ENCODE measurements around the gene FAM13A. TPM values are rescaled to one million over a fixed set of nuclear protein-coding genes. Genes with fewer than 3 reads are reported as not detected.

FAM13A gene
- total RNA-seq, 1 donor from 2014 or later = 39.1 TPM

GRCh38 chr4:88975958-88976774 is 80.8 kb downstream of the FAM13A start:
- ATAC-seq = peak in 1 of 2 donors; percentile 85
- intact Hi-C loops (cut with DNase I) = no loop called here
- DNase-seq = no peak
- Histone ChIP-seq H3K4me3 (no peak overlapping the region), H3K4me1 (no peaks in the 10 kb centered on the region), H3K9me3 (no peaks in the 10 kb centered on the region), H3K36me3 (no peaks in the 10 kb centered on the region), H3K27ac (no peak overlapping the region), H3K27me3 (ENCODE audit: low read depth) (no peaks in the 10 kb centered on the region)
- no peak for TF ChIP-seq CTCF (IDR thresholded peaks at IDR 0.05)

GRCh38 chr4:88971536-88971935 is 85.4 kb downstream of the FAM13A start:
- Histone ChIP-seq H3K27ac (no peak overlapping the region), H3K27me3 (ENCODE audit: low read depth) (no peaks in the 10 kb centered on the region), H3K4me1 (no peaks in the 10 kb centered on the region), H3K4me3 (no peak overlapping the region), H3K36me3 (no peaks in the 10 kb centered on the region), H3K9me3 (no peaks in the 10 kb centered on the region)
- intact Hi-C loops (cut with DNase I) = no loop called here
- ATAC-seq (no peak), DNase-seq (no peak)
- TF ChIP-seq CTCF (IDR thresholded peaks at IDR 0.05) = no peak

- H3K27ac ChIP-seq = no peak overlapping the region
Measured at GRCh38 chr4:88969746-88970145, 87.2 kb downstream of the FAM13A start.

GRCh38 chr4:88969271-88969670 is 87.7 kb downstream of the FAM13A start:
- no peaks in the 10 kb centered on the region for H3K36me3 ChIP-seq
- no peak overlapping the region for H3K4me3 ChIP-seq
- no peak for TF ChIP-seq CTCF (IDR thresholded peaks at IDR 0.05)
- DNase-seq (no peak), ATAC-seq (no peak)
- intact Hi-C loops (cut with DNase I) = no loop called here
- H3K4me1 ChIP-seq = peaks cover under 1% of the 10 kb centered on the region
- no peak overlapping the region for H3K27ac ChIP-seq
- H3K27me3 ChIP-seq (ENCODE audit: low read depth) = no peaks in the 10 kb centered on the region
- no peaks in the 10 kb centered on the region for H3K9me3 ChIP-seq

More at GRCh38 chr4:88969746-88970145, 87.2 kb downstream of the FAM13A start:
- no peak for DNase-seq
- no peak overlapping the region for H3K4me3 ChIP-seq
- no peaks in the 10 kb centered on the region for H3K9me3 ChIP-seq
- intact Hi-C loops (cut with DNase I) = no loop called here
- TF ChIP-seq CTCF (IDR thresholded peaks at IDR 0.05) = no peak
- H3K27me3 ChIP-seq (ENCODE audit: low read depth) = no peaks in the 10 kb centered on the region
- ATAC-seq = no peak
- no peaks in the 10 kb centered on the region for H3K36me3 ChIP-seq
- H3K4me1 ChIP-seq = no peaks in the 10 kb centered on the region

GRCh38 chr4:88967883-88968331 is 89.1 kb downstream of the FAM13A start:
- DNase-seq (no peak), ATAC-seq (no peak)

More at GRCh38 chr4:88967883-88968331, 89.1 kb downstream of the FAM13A start:
- Histone ChIP-seq H3K36me3 (no peaks in the 10 kb centered on the region), H3K4me1 (peaks cover 10% of the 10 kb centered on the region), H3K27ac (no peak overlapping the region), H3K9me3 (no peaks in the 10 kb centered on the region), H3K4me3 (no peak overlapping the region), H3K27me3 (ENCODE audit: low read depth) (no peaks in the 10 kb centered on the region)
- no peak for TF ChIP-seq CTCF (IDR thresholded peaks at IDR 0.05)
- intact Hi-C loops (cut with DNase I) = no loop called here

Data from lower lobe of right lung (tissue), 2 donors.